HFF-Myc (cell line): Measurements from ENCODE around the gene UST.

ENCODE experiments used
- DNase-seq: peaks from one replicate; pipeline ENCODE4 v3.0.0-alpha.2; 2011; ENCODE audit warnings: low read depth; ENCODE audit errors: extremely low read depth
- H3K4me3 ChIP-seq: replicated peaks from 2 replicates; pipeline ENCODE4 v1.5.1; 2011; ENCODE audit warnings: low read depth, mild to moderate bottlenecking, control low read depth, low read length
- CTCF ChIP-seq: IDR thresholded peaks from 2 replicates; pipeline ENCODE4 v1.5.1; 2012; ENCODE audit warnings: mild to moderate bottlenecking, low read depth, low read length, control low read depth; ENCODE audit errors: missing control alignments

The UST gene

GRCh38 chr6:149054559-149055194 is 307.8 kb downstream of the UST start:
- no peak for TF ChIP-seq CTCF
- DNase-seq = no peak
- no peak overlapping the region for H3K4me3 ChIP-seq

DNA sequence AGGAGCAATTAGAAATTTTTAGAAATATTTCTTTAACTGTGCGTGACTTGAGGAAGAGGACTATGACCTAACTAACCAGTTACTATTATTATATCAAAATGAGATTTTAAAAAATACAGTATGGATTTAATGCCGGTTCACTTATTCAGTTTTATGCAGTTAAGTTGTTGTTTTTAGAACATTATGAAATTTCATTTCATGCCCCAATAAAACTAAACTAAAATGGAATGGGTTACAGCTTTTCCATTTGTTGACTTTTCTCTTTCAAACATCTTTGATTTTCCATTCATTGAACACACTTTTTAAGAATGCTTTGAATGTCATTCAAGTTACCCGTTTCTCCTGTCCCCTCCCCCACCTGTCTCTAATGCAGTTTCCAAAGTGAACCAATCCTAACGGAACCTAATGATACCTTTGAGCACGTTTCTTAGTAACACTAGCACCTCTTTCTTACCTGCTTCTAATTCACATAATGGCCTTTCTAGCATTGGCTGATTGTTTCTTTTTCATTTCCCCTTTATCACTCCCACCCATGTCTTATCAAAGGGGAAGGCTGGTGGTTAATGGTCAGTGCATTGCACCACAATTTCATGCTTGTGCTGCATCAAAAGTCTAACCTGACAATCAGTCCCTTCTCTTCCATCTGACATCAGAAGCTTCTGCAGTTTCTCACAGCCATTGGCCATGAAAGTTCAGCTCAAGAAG is 308.5 kb downstream of the UST start:
- H3K4me3 ChIP-seq = no peak overlapping the region
- DNase-seq = no peak
- TF ChIP-seq CTCF = no peak

GRCh38 chr6:149056777-149057463 is 310.1 kb downstream of the UST start:
- TF ChIP-seq CTCF = no peak
- H3K4me3 ChIP-seq = no peak overlapping the region
- no peak for DNase-seq

- H3K4me3 ChIP-seq = no peak overlapping the region
- no peak for DNase-seq
- TF ChIP-seq CTCF = no peak
These were observed 310.6 kb downstream of the UST start for GRCh38 chr6:149057464-149057840.

- no peak for TF ChIP-seq CTCF
- DNase-seq = no peak
- no peak overlapping the region for H3K4me3 ChIP-seq
These were observed 312.7 kb downstream of the UST start for GRCh38 chr6:149059557-149059956.

GRCh38 chr6:149060300-149060984 is 313.6 kb downstream of the UST start:
- no peak for DNase-seq
- no peak for TF ChIP-seq CTCF
- H3K4me3 ChIP-seq = no peak overlapping the region
